SH-SY5Y (cell line): ENCODE measurements around the gene BLMH.

Experiments
- GATA2 ChIP-seq: IDR thresholded peaks from 2 replicates; pipeline ENCODE4 v1.6.1; 2011; ENCODE audit warnings: mild to moderate bottlenecking, low read depth, low read length
- GATA3 ChIP-seq: IDR thresholded peaks from 2 replicates; pipeline ENCODE4 v1.6.1; 2011; ENCODE audit warnings: low read depth, mild to moderate bottlenecking, low read length, moderate library complexity

- TF ChIP-seq GATA2 (no peak), GATA3 (no peak)
Measured at GRCh38 chr17:30292286-30292858, 628 bp upstream of the BLMH start.
